ENCODE data around the gene MEF2C. TPM values are rescaled to one million over a fixed set of nuclear protein-coding genes. Genes with fewer than 3 reads are reported as not detected.
A peak's percentile ranks its signal among the peaks of the same experiment; 100 is the strongest.

The MEF2C gene
- total and polyA plus RNA-seq, 11 donors = 15.5 to 98.5 (median 56.2) TPM

- peak in 1 of 2 donors; percentile 13 for TF ChIP-seq POLR2A (IDR thresholded peaks at IDR 0.05)
- TF ChIP-seq, protein P1, sequence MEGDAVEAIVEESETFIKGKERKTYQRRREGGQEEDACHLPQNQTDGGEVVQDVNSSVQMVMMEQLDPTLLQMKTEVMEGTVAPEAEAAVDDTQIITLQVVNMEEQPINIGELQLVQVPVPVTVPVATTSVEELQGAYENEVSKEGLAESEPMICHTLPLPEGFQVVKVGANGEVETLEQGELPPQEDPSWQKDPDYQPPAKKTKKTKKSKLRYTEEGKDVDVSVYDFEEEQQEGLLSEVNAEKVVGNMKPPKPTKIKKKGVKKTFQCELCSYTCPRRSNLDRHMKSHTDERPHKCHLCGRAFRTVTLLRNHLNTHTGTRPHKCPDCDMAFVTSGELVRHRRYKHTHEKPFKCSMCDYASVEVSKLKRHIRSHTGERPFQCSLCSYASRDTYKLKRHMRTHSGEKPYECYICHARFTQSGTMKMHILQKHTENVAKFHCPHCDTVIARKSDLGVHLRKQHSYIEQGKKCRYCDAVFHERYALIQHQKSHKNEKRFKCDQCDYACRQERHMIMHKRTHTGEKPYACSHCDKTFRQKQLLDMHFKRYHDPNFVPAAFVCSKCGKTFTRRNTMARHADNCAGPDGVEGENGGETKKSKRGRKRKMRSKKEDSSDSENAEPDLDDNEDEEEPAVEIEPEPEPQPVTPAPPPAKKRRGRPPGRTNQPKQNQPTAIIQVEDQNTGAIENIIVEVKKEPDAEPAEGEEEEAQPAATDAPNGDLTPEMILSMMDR (IDR thresholded peaks at IDR 0.05) = peak in 1 of 12 donors; percentile 5
- 1 to 2% (median 1%) methylated on average over 37 to 48 of the region's 48 CpGs for WGBS, 4 donors
- Histone ChIP-seq H3K27ac (peak overlapping the region; percentile 48 to 92 (median 90)), H3K36me3 (no peaks in the 10 kb centered on the region), H3K27me3 (no peaks in the 10 kb centered on the region), H3K9me3 (no peaks in the 10 kb centered on the region), H3K4me3 (peak overlapping the region; percentile 24 to 74 (median 64)), H3K4me1 (peaks cover 0 to 66% (median 32%) of the 10 kb centered on the region in 12 donors)
- DNase-seq (peak; percentile 70 to 84 (median 79)), ATAC-seq (peak; percentile 72 to 92 (median 88))
- intact Hi-C loops (cut with DNase I) = loop anchor here in 6 of 10 donors (2.0 to 10.0 kb wide), 8 partner anchors 55 to 1375 kb away; no protein-coding TSS in a partner anchor
These were observed 6.4 kb upstream of the MEF2C start for GRCh38 chr5:88889189-88890069.

DNA sequence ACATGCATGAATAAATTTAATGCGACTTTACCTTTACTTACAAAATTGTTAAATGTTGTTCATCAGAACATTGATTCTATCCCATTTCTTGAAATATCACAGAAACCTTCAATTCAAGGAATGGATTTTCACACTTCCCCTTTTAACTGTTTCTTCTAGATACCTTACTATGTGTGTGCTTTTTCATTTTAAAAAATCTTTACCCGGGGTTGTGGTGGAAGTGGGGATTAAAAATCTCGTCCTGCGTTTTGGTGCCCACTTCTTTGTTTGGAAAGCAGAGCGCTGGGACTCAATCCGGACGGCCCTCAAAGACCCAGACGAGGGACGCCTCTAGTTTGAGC lies 5.8 kb upstream of the MEF2C start:
- H3K4me1 ChIP-seq = peaks cover 0 to 60% (median 32%) of the 10 kb centered on the region in 12 donors
- H3K36me3 ChIP-seq = no peaks in the 10 kb centered on the region
- 22 to 35% (median 30%) methylated on average over 9 of the region's 9 CpGs for WGBS, 4 donors
- H3K4me3 ChIP-seq = peak overlapping the region; percentile 24 to 74 (median 64)
- H3K9me3 ChIP-seq = no peaks in the 10 kb centered on the region
- H3K27me3 ChIP-seq = no peaks in the 10 kb centered on the region
- ATAC-seq = no peak
- TF ChIP-seq POLR2A (IDR thresholded peaks at IDR 0.05) = no peak
- TF ChIP-seq, protein P1 (IDR thresholded peaks at IDR 0.05) = no peak
- intact Hi-C loops (cut with DNase I) = loop anchor here in 6 of 10 donors (2.0 to 10.0 kb wide), 8 partner anchors 54 to 1376 kb away; no protein-coding TSS in a partner anchor
- peak overlapping the region; percentile 48 to 92 (median 90) for H3K27ac ChIP-seq
- no peak for DNase-seq

- Histone ChIP-seq H3K27me3 (no peaks in the 10 kb centered on the region), H3K4me3 (peak overlapping the region in 9 of 12 donors; percentile 60 to 74 (median 66)), H3K9me3 (no peaks in the 10 kb centered on the region), H3K4me1 (peaks cover 0 to 56% (median 32%) of the 10 kb centered on the region in 12 donors), H3K36me3 (no peaks in the 10 kb centered on the region), H3K27ac (peak overlapping the region; percentile 18 to 92 (median 90))
- no peak for TF ChIP-seq POLR2A (IDR thresholded peaks at IDR 0.05)
- TF ChIP-seq, protein P1 (IDR thresholded peaks at IDR 0.05) = no peak
- intact Hi-C loops (cut with DNase I) = loop anchor here in 6 of 10 donors (2.0 to 10.0 kb wide), 8 partner anchors 53 to 1377 kb away; no protein-coding TSS in a partner anchor
- DNase-seq (no peak), ATAC-seq (no peak)
These were observed 5.3 kb upstream of the MEF2C start for GRCh38 chr5:88888291-88888690.

GRCh38 chr5:88887342-88887741 lies 4.4 kb upstream of the MEF2C start:
- peak overlapping the region in 5 of 12 donors; percentile 36 to 74 (median 40) for H3K4me3 ChIP-seq
- H3K27me3 ChIP-seq = no peaks in the 10 kb centered on the region
- TF ChIP-seq, protein P1 (IDR thresholded peaks at IDR 0.05) = no peak
- TF ChIP-seq POLR2A (IDR thresholded peaks at IDR 0.05) = no peak
- peaks cover 0 to 51% (median 32%) of the 10 kb centered on the region in 12 donors for H3K4me1 ChIP-seq
- no peak for DNase-seq
- intact Hi-C loops (cut with DNase I) = loop anchor here in 7 of 10 donors (2.0 to 10.0 kb wide), 8 partner anchors 53 to 1377 kb away; no protein-coding TSS in a partner anchor
- H3K36me3 ChIP-seq = no peaks in the 10 kb centered on the region
- 47 to 65% (median 53%) methylated on average over 2 of the region's 2 CpGs for WGBS, 4 donors
- H3K9me3 ChIP-seq = no peaks in the 10 kb centered on the region
- peak overlapping the region; percentile 25 to 93 (median 92) for H3K27ac ChIP-seq
- no peak for ATAC-seq
